ENCODE results near the gene HECTD3.

Gene HECTD3

GRCh38 chr1:45010855-45011811, at the start of gene HECTD3:
Gene HECTD3 (minus strand): TSS chr1:45011324. CDS start chr1:45011257, 67 bp downstream.
- peak; percentile 78 for DNase-seq

DNA sequence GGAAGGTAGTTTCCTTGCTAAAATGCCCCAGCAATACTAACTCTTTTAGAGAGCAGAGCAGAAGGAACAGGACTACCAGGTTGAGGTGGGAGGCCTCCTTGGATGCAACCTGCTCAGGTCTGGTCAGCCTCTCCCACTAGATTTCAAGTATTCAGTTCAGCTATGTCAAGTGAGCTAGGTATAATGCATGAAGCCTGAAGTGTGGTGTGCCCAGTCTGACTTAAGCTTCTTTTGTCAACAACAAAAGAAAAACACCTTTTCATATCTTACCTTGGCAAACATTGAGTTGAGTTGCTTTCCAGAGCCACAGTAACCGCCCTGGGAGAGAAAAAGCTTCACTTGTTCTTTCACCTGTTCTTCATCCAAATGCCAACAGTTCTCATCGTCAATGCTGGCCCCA, 48.7 kb upstream of the HECTD3 start:
- no peak for DNase-seq

DNA sequence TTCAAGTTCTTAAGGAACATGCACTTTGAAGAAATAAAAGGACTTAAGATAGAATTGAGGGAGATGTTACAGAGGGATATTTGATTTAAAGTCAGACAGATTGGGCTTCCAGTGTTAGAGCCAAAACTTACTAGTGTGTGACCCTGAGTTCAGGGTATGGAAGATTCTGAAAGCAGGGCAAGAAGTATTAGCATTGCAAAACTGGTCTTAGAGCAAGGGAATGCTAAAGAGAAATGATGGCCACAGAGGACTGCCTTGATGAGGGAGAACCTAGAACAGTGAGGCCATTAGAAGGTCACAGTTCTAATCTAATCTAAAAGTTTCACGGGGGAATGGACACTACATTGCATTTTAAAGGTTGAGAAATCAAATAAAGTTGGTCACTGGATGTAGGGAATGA, 46.4 kb upstream of the HECTD3 start:
- DNase-seq, result no peak

GRCh38 chr1:45051005-45051772, 40.1 kb upstream of the HECTD3 start:
- peak; percentile 11 for DNase-seq

- DNase-seq, result no peak
Measured at GRCh38 chr1:45047032-45047431, 35.9 kb upstream of the HECTD3 start.

- no peak for DNase-seq
Measured at GRCh38 chr1:45044916-45045315, 33.8 kb upstream of the HECTD3 start.

DNA sequence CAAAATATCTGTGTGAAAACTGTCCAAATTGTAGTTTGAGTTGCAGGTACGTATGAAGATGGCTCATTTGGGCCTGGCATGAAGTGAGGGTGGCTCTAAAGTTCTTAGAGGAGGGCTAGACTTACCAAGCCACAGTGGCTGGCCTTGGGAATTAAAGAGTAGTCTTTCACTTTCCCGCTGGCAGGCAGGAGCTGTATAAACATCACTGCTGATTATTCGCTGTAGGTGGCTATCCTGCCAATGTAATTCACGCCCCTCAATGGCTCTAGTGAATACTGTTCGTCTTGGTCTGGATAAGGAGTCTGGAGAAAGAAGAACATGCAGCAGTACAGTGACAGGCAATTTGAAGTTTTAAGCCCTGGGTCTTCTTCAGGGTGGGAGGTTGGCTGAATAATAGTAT, 32.0 kb upstream of the HECTD3 start:
- no peak for DNase-seq

DNA sequence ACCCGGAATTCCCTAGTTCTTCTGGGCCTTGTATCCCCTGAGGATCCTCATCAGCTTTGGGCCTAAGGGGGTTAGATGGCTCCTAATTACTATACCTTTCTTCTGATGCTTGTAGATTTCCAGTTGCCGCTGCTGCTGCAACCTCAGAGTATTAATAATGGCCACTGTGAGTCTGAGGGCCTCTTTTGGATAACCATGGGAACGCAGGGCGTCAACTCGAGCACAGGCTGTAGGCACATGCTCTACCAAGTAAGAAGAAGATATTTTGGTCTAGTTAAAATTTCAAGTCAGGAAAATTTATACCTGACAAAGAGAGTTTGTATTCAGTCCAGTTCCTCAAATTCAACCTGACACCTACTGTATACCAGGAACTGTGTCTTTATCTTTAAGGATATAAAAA, 29.2 kb upstream of the HECTD3 start:
- DNase-seq, result no peak

DNA sequence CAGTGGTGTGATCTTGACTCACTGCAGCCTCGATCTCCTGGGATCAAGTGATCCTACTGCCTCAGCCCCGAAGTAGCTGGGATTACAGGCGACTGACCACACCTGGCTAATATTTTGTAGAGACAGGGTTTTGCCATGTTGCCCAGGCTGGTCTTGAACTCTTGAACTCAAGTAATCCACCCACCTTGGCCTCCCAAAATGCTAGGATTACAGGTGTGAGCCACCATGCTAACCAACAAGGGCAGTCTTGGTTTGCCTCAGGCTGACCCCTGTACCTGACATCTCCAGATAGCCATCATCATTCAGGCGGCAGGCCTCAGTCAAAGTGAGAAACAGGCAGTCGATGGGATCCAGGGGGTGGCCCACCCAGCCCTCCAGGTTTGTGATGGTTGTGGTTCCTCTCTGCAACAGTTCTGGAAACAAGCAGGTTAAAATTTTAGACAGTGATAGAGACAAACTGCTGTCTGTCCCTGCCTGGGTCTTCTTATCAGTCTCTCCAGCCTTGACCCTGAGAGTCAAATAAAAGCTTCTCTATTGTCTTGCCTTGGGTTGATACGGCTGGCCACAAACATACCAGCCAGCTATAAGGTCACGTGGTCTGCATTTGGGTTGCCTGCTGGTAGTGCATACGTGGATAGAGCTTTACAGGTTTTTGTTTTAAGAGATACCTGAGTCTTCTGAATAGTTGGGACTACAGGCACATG, 27.7 kb upstream of the HECTD3 start:
- no peak for DNase-seq

DNA sequence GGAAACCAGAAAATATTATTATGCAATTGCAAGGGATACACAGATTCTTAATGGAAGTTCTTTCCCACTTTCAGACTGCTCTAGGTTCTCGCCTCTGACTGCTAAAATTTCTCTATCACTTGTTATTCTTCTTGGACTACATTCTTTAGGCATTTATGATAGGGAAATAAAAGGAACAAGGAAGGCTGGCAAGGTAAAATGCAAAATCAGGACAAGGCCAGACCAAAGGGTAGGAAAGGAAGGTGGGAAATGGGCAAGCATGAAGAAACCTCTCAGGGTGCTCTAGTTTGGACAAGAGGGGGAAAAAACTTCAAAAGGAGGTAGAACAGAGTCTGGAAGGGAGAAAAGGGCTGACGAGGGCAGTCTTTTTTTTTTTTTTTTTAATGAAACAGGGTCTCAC, 27.1 kb upstream of the HECTD3 start:
- DNase-seq, result no peak

GRCh38 chr1:45037456-45037855, 26.3 kb upstream of the HECTD3 start:
- no peak for DNase-seq

- no peak for DNase-seq
Measured at GRCh38 chr1:45035631-45036301, 24.6 kb upstream of the HECTD3 start.

DNA sequence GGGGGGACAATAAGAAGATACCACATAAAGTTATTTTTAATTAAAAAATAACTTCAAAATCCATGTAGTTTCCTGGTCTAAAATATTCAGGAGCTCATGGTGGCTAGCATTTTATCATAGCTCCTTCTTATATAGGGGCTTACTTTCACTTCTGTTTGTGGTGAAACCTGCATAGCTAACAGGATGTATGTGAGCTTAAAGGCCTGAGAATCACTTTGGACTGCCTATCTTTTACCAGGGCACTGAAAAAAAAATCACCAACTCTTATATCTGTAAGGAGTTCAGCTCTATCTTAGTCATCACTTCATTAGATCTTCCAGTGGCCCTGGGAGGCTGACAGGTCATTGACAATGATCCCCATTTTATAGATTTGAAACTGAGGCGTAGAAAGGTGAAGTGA, 22.2 kb upstream of the HECTD3 start:
- no peak for DNase-seq

DNA sequence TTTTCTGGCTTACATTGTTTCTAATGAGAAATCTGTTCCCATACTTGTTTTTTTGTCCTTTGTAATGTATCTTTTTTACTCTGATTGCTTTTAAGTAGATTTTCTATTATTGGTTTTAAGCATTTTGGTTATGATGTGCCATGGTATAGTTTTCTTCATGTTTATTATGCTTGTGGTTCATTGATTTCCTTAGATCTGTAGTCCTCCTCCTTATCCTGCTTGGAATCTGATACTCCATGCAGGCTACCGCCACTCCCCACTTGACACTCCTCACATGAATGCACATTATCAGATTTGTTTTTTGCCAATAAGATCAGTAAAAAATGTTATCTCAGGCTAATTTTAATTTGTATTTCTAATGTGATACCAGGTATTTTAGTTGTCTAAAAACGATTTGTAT, 21.7 kb upstream of the HECTD3 start:
- no peak for DNase-seq

GRCh38 chr1:45026446-45026845, 15.3 kb upstream of the HECTD3 start:
- no peak for DNase-seq

- DNase-seq, result no peak
Measured at GRCh38 chr1:45023663-45024062, 12.5 kb upstream of the HECTD3 start.

DNA sequence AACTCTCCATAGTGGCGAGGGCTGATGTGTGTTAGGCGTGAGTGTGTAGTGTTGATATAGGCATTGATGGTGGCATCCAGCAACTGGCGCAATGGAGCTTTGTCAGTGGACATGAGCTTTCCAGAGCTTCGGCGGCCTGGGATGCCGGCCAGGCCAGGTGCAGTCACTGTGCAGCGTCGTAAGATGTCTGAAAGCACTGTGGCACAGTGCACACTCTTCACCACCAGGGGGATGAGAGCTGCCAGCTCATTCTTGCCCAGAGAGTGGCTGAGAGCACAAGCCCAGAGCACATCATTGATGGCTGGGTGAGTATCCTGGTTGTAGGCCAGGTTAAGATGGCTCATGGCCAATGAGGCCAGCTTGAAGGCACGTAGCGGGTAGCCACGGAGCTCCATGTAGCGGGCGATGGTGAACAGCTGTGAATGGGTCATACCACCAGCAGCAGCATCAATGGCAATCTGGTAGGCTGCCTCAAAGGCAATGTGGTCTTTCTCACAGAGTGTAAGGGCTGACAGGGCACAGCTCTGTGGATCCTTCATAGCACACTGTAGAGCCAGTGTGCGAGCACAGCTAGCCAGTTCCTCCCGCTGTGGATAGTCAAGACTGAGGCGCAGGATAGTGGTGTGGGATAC, 7.6 kb upstream of the HECTD3 start:
- DNase-seq, result peak; percentile 68

GRCh38 chr1:45016767-45017166, 5.6 kb upstream of the HECTD3 start:
- DNase-seq, result no peak

GRCh38 chr1:45016090-45016697, 5.1 kb upstream of the HECTD3 start:
- DNase-seq, result no peak

- no peak for DNase-seq
Measured at GRCh38 chr1:45015683-45016082, 4.6 kb upstream of the HECTD3 start.

DNA sequence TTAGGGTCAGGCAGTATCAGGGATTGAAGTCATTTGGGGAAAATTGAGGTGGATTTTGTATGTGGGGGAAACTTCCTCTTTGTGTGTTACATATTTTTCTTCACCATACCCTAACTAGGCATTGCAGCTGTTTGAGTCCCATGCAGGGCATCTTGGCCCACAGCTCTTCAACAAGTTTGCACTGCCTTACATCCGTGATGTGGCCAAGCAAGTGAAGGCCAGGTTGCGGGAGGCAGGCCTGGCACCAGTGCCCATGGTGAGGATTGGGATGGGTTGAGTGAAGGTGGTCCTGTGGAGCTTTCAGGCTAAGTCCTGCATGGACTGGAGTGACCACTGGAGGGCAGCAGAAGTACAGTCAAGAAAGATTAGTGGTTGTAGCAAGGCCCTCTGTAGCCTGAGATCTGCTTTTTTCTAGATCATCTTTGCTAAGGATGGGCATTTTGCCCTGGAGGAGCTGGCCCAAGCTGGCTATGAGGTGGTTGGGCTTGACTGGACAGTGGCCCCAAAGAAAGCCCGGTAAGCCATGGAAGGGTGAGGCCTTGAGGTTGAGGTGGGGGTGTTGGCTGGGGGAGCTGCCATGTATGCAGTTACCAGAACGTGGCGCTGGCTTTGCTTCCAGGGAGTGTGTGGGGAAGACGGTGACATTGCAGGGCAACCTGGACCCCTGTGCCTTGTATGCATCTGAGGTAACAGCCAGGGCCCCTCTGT, 3.4 kb upstream of the HECTD3 start:
- DNase-seq, result peak; percentile 87

Measured in CD4-positive, alpha-beta T cell treated with Interleukin-10 for 1 hour (primary cell).